GM12892 (cell line): ENCODE data around the gene HSF2BP.

Experiments
- POLR2A ChIP-seq: IDR thresholded peaks from 2 replicates; pipeline ENCODE4 v1.6.1; 2011; ENCODE audit warnings: low read depth, low read length, control low read depth
- POLR2AphosphoS5 ChIP-seq: IDR thresholded peaks from 2 replicates; pipeline ENCODE4 v1.6.1; 2011; ENCODE audit warnings: low read depth, low read length, control low read depth

- TF ChIP-seq POLR2A, result no peak
- TF ChIP-seq POLR2AphosphoS5, result no peak
These were observed 59.6 kb downstream of the HSF2BP start for GRCh38 chr21:43599728-43600127.
